Stimulated activated CD8-positive, alpha-beta memory T cell treated with anti-CD3 and anti-CD28 coated beads, Interleukin-7, amount 100 ng/mL, for 48 hours (primary cell): ENCODE data around the gene FBXO9.

Experiments
- DNase-seq, 2 donors: peaks; one replicate each; pipeline ENCODE4 v3.0.0-alpha.2; 2020; ENCODE audit warnings: low read depth in 1 of 2; ENCODE audit errors: extremely low read depth in 1 of 2

FBXO9 gene

DNA sequence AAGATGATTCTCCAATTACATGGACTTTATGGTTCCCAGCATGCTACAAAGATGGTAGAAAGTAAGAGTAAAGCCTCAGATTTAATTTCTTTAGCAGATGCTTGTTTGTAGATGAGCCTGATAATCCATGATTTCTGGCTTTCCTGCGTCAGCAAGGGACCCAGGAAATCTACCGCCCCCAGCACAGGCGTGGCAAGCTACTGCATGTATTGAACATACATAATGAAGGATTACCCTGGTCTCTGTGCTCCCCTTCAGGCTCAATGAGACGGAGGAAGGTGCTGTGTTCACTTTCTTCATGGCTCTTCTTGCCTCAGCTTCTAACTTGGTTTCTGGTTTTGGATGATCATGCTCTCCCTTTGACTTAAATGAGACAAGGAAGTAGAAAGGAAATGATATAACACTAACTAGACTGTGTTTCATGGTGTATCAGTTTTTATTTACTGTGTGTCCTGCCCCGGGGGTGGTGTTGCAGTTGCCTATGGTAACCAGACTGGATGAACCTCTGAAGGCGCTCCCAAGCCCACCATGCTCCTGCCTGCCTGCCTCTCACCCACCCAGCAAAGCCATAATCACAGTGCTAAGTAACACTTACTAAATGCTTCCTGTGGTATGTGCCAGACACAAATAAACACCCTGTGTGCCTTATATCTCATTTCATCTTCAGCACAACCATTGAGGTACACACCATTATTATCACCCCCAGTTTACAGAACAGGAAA, 65.5 kb downstream of the FBXO9 start:
- no peak for DNase-seq

GRCh38 chr6:53133961-53134360, 68.8 kb downstream of the FBXO9 start:
- DNase-seq, result no peak

DNA sequence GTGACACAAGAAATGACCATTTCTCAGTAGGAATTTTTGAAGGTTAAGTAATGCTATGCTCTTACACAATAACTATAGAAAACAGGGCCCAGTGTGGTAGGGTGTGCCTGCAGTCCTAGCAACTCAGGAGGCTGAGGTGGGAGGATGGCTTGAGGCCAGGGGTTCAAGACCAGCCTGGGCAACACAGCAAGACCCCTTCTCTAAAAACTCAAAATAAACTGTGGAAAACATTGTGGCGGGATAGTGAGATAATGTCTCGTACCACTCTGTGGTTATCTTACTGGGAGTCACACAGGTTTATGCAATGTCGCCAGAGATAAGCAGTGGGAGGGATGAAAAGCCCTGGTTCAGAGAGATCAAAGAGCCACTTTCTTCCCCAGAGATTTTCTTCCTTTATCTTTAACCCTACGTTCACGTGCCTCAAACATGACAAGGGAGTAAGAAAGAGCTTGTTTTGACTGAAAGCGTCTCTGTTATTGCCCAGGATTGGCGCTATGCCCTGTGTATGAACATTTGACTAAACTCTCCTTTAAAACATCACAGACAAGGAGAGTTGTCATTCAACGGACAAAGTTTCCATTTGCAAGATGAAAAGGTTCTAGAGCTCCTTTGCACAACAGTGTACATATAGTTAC, 69.5 kb downstream of the FBXO9 start:
- DNase-seq, result no peak

- no peak for DNase-seq
Observed at GRCh38 chr6:53136000-53136609, 70.9 kb downstream of the FBXO9 start.

- DNase-seq, result no peak
Observed at GRCh38 chr6:53139841-53140413, 74.7 kb downstream of the FBXO9 start.

DNA sequence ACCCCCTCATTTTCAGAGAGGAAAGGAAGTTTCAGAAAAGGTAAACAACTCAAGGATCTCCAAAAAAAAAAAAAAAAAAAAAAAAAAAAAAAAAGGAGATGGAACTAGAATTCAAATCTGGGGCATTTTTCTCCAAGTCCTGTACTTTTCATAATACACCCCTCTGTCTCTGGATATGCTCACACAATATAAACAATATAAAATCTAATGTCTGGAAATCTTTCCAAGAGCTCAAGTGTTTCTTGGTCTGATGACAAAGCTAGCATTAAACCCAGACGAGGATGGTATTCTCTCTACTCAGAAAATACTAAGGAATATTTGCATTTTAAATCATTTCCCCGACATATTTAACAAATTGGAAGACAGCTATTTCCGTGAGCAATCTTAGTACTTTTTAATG, 77.6 kb downstream of the FBXO9 start:
- no peak for DNase-seq

DNA sequence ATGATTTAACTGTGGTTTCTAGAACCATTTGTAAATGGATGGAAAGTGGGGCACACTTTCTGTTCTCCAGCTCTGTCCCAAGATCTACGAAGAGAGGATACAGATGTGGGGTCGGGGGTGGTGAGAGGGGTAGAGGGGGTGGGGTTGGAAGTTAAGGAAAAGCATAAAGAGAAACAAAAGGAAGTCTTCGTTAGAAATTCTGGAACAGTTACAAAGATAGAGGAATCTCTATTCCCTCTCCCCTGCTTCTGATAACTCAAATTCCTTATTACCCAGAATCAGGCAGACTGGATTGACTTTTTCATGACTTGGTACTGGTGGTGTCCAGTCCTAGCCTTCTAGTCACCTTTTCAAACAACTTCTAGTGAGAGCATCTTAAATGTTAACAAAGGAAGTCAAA, 78.5 kb downstream of the FBXO9 start:
- no peak for DNase-seq

DNA sequence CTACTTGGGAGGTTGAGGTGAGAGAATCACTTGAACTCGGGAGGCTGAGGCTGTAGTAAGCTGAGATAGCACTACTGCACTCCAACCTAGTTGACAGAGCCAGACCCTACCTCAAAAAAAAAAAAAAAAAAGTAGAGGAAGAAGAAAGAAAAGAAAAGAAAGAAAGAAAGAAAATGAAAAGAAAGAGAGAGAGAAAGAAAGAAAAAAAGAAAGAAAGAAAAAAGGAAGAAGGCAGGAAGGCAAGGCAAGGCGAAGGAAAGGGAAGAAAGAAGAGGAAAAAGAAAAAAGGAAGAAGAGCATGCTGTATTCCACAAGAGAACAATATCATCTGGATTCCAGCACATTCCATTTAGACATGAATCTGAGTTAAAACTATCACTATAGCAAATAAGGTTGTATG, 79.6 kb downstream of the FBXO9 start:
- no peak for DNase-seq

DNA sequence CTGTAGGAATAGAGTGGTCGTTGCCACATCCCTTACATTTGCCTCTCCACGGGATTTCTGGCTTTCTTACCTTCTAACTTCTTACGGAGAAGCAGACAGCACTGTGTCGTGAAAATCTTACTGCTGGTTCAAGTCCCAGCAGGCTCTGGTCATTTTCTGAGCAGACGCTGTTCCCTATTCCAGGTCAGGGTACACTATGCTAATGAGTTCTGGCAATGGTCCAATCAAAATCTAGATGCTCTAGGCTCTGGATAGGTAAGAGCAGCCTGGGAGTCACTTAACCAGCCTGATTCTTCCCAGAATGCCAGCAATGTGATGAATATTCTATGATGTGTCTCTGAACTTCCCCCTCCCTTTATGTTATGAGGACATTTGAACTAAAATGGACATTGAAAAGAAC, 83.5 kb downstream of the FBXO9 start, which contains the start of gene GCM1:
GCM1 (minus strand) TSS at position 158 of the 400 bp plus-strand sequence. CDS start 3,209 bp downstream, outside the sequence.
- no peak for DNase-seq
